Transverse colon (tissue), 4 donors: ENCODE data around the gene KCNN1. TPM values are rescaled to one million over a fixed set of nuclear protein-coding genes. Genes with fewer than 3 reads are reported as not detected.

Experiments
- DNase-seq: peaks from one replicate; pipeline ENCODE4 v3.0.0-alpha.2; 2019
- H3K27ac ChIP-seq, 4 donors: fragments of 200-600 bp; sonication (generic); 2 replicates each; pipeline ENCODE4 v1.5.1; 2016 to 2018; ENCODE audit warnings: inconsistent platforms in 4 of 4
- H3K27me3 ChIP-seq: fragments of 200-600 bp; sonication (generic); 2 replicates; pipeline ENCODE4 v1.5.1; 2017; ENCODE audit warnings: inconsistent platforms
- H3K36me3 ChIP-seq, 4 donors: fragments of 200-600 bp; sonication (generic); 2 replicates each; pipeline ENCODE4 v1.5.1; 2017 to 2019; ENCODE audit warnings: inconsistent platforms in 4 of 4
- H3K4me1 ChIP-seq, 4 donors: fragments of 200-600 bp; sonication (generic); 2 replicates each; pipeline ENCODE4 v1.5.1; 2017 to 2020; ENCODE audit warnings: inconsistent platforms in 4 of 4
- H3K4me3 ChIP-seq, 4 donors: fragments of 200-600 bp; sonication (generic); 1 replicate in 1 of 4; 2 replicates in 3 of 4; pipeline versions ENCODE4 v1.5.1 to v1.6.1; 2017 to 2019; ENCODE audit warnings: inconsistent platforms in 4 of 4
- H3K9me3 ChIP-seq, 2 donors: fragments of 200-600 bp; sonication (generic); 2 replicates each; pipeline ENCODE4 v1.5.1; 2017 to 2019; ENCODE audit warnings: inconsistent platforms in 2 of 2
- CTCF ChIP-seq, 5 experiments: fragments of 200-600 bp in 3 of 5; fragments of 450-650 bp in 2 of 5; sonication (generic) in 3 of 5; IDR thresholded peaks; 1 replicate in 2 of 5; 2 replicates in 3 of 5; pipeline ENCODE4 v1.5.1; 2016 to 2017; ENCODE audit warnings: antibody characterized with exemption in 5 of 5, inconsistent platforms in 3 of 5, mild to moderate bottlenecking in 2 of 5, moderate library complexity in 1 of 5
- EP300 ChIP-seq: sonication (generic); formaldehyde crosslinking; IDR thresholded peaks from one replicate; pipeline ENCODE4 v1.6.1; 2017; ENCODE audit warnings: antibody characterized with exemption, low read depth
- POLR2A ChIP-seq: fragments of 450-650 bp; IDR thresholded peaks from one replicate; pipeline ENCODE4 v1.6.1; 2016; ENCODE audit warnings: antibody characterized with exemption, mild to moderate bottlenecking, moderate library complexity
- POLR2AphosphoS5 ChIP-seq, 3 donors: sonication (generic); formaldehyde crosslinking; IDR thresholded peaks; one replicate each; pipeline ENCODE4 v1.6.1; 2016; ENCODE audit warnings: antibody characterized with exemption in 3 of 3
- WGBS, 2 donors: methylation state at CpG; one replicate each; pipeline ENCODE4 v1.1.5; 2018; ENCODE audit warnings: low coverage in 1 of 2; 5-methylcytosine and 5-hydroxymethylcytosine counted together
- in situ Hi-C, 4 donors: fragments of 200-750 bp; cut with MboI; loops; one replicate each; pipeline versions ENCODE4 v1.15.0 to v1.15.1; 2017; ENCODE audit warnings: low sequenced_read_pairs in 3 of 4, low pct_ligation_motif_present in 1 of 4, low pct_unique_long_range_greater_than_20kb in 1 of 4
- intact Hi-C: fragments of 100-400 bp; cut with DNase I; formaldehyde crosslinking; loops from one replicate; pipeline ENCODE4 v1.15.1; 2023; ENCODE audit warnings: low total_unique reads
- total RNA-seq, 4 donors: library from RNA; depleted of rRNA; stranded (reverse); fragments of >200 nt; gene quantifications; one replicate each; pipeline ENCODE4 v1.1.0, GENCODE V29; 2016

The KCNN1 gene
- total RNA-seq, 4 donors from 2014 or later, result 1.6 TPM; not detected in 3

GRCh38 chr19:18009412-18010066 is 42.6 kb downstream of the KCNN1 start:
- H3K27ac ChIP-seq, result peak overlapping the region; percentile 80 to 89 (median 86)
- peaks cover 0 to 42% (median 18%) of the 10 kb centered on the region in 4 donors for H3K36me3 ChIP-seq
- TF ChIP-seq EP300 (no peak), POLR2AphosphoS5 (IDR thresholded peaks at IDR 0.05) (no peak), POLR2A (no peak), CTCF (IDR thresholded peaks at IDR 0.05) (no peak)
- no peak for DNase-seq
- H3K9me3 ChIP-seq, result no peaks in the 10 kb centered on the region
- intact Hi-C loops (no loop called here), in situ Hi-C loops (loop anchor here in 3 of 4 donors (5.0 to 10.0 kb wide), 3 partner anchors 45 to 55 kb away; no protein-coding TSS in a partner anchor)
- WGBS, 2 donors, result 87% methylated on average over 35 of the region's 37 CpGs; no CpG with 5 or more reads in 1 of the 2 donors
- peak overlapping the region in 3 of 4 donors; percentile 4 to 52 (median 41) for H3K4me3 ChIP-seq
- H3K27me3 ChIP-seq, result no peaks in the 10 kb centered on the region
- H3K4me1 ChIP-seq, result peaks cover 3 to 26% (median 19%) of the 10 kb centered on the region in 4 donors

GRCh38 chr19:18010149-18010548 is 43.2 kb downstream of the KCNN1 start:
- Histone ChIP-seq H3K4me3 (peak overlapping the region in 2 of 4 donors; percentile 41 to 52), H3K4me1 (peaks cover 3 to 32% (median 19%) of the 10 kb centered on the region in 4 donors), H3K36me3 (peaks cover 0 to 42% (median 18%) of the 10 kb centered on the region in 4 donors), H3K27me3 (no peaks in the 10 kb centered on the region), H3K9me3 (no peaks in the 10 kb centered on the region), H3K27ac (peak overlapping the region in 2 of 4 donors; percentile 4 to 85)
- 90% methylated on average over 11 of the region's 11 CpGs; no CpG with 5 or more reads in 1 of the 2 donors for WGBS, 2 donors
- in situ Hi-C loops (loop anchor here in 1 of 4 donors (10.0 kb wide), 1 partner anchor 55 kb away; no protein-coding TSS in a partner anchor), intact Hi-C loops (no loop called here)
- TF ChIP-seq POLR2A (no peak), EP300 (no peak), CTCF (IDR thresholded peaks at IDR 0.05) (no peak), POLR2AphosphoS5 (IDR thresholded peaks at IDR 0.05) (no peak)
- no peak for DNase-seq

- WGBS, 2 donors, result 75% methylated on average over 17 of the region's 17 CpGs; no CpG with 5 or more reads in 1 of the 2 donors
- intact Hi-C loops, result no loop called here
- H3K27ac ChIP-seq, result peak overlapping the region; percentile 34 to 66 (median 57)
- peaks cover 0 to 42% (median 18%) of the 10 kb centered on the region in 4 donors for H3K36me3 ChIP-seq
- H3K9me3 ChIP-seq, result no peaks in the 10 kb centered on the region
- in situ Hi-C loops, result loop anchor here in 1 of 4 donors (10.0 kb wide), 1 partner anchor 51 kb away; no protein-coding TSS in a partner anchor
- peak overlapping the region in 1 of 4 donors; percentile 3 for H3K4me3 ChIP-seq
- peaks cover 6 to 31% (median 8%) of the 10 kb centered on the region in 4 donors for H3K4me1 ChIP-seq
- H3K27me3 ChIP-seq, result no peaks in the 10 kb centered on the region
- TF ChIP-seq POLR2A (no peak), CTCF (IDR thresholded peaks at IDR 0.05) (no peak), POLR2AphosphoS5 (IDR thresholded peaks at IDR 0.05) (no peak), EP300 (no peak)
- no peak for DNase-seq
Measured at GRCh38 chr19:18013210-18014111, 46.6 kb downstream of the KCNN1 start.
